Naive thymus-derived CD8-positive, alpha-beta T cell (primary cell): ENCODE data around the gene SDR39U1. TPM values are rescaled to one million over a fixed set of nuclear protein-coding genes. Genes with fewer than 3 reads are reported as not detected.
"Not testable (repeated sequence)": the region's sequence is repeated elsewhere in the genome, so short reads cannot be mapped to it uniquely, and the experiment has no call there.

ENCODE experiments used
- ATAC-seq, 2 donors: fragments of 150-1000 bp; cut with Tn5 transposase in 1 of 2; sonication (Bioruptor Pico), chemical (Tn5 transposase) in 1 of 2; 1 replicate in 1 of 2; 2 replicates in 1 of 2; pipeline ENCODE4 v1.10.0; 2021; ENCODE audit warnings: mild to moderate bottlenecking in 2 of 2, moderate library complexity in 2 of 2
- POLR2A ChIA-PET: fragments of 350-600 bp; sonication (Branson Sonifier 250); formaldehyde crosslinking; loops from one replicate; lab custom pipeline; 2021; ENCODE audit warnings: antibody characterized with exemption; lab: Charles Lee
- DNase-seq, 10 donors: peaks; one replicate each; pipeline versions ENCODE4 v3.0.0 to v3.0.0-alpha.2; 2020 to 2022
- H3K27ac Mint-ChIP-seq, 10 donors: one replicate each; pipeline ENCODE4 v1.8.0; 2020 to 2022; ENCODE audit warnings: mild to moderate bottlenecking in 10 of 10, mixed read lengths in 10 of 10, moderate library complexity in 4 of 10, inconsistent platforms in 1 of 10
- H3K27me3 Mint-ChIP-seq, 5 donors: one replicate each; pipeline ENCODE4 v1.8.0; 2021 to 2022; ENCODE audit warnings: mixed read lengths in 5 of 5
- H3K36me3 Mint-ChIP-seq, 3 donors: one replicate each; pipeline ENCODE4 v1.8.0; 2020 to 2022; ENCODE audit warnings: mixed read lengths in 3 of 3, mild to moderate bottlenecking in 2 of 3, inconsistent platforms in 1 of 3
- H3K4me1 Mint-ChIP-seq, 4 donors: one replicate each; pipeline ENCODE4 v1.8.0; 2021 to 2022; ENCODE audit warnings: mixed read lengths in 4 of 4
- H3K4me3 Mint-ChIP-seq, 10 donors: one replicate each; pipeline ENCODE4 v1.8.0; 2020 to 2022; ENCODE audit warnings: mild to moderate bottlenecking in 10 of 10, mixed read lengths in 10 of 10, moderate library complexity in 6 of 10, inconsistent platforms in 1 of 10
- H3K9me3 Mint-ChIP-seq, 9 donors: one replicate each; pipeline ENCODE4 v1.8.0; 2020 to 2022; ENCODE audit warnings: mixed read lengths in 9 of 9, mild to moderate bottlenecking in 3 of 9, inconsistent platforms in 1 of 9, moderate library complexity in 1 of 9
- polyA plus RNA-seq, 3 donors: library from polyadenylated mRNA; unstranded; fragments of 300-500 nt; fragmentation: Illumina TruSeq; gene quantifications; one replicate each; pipeline ENCODE4 v1.2.3, GENCODE V29; 2021
- total RNA-seq, 8 experiments: library from RNA in 2 of 8; stranded (reverse) in 2 of 8; gene quantifications; one replicate each; pipeline ENCODE4 v1.2.3 and lab custom pipeline; 2021 to 2026

SDR39U1 gene, protein sequence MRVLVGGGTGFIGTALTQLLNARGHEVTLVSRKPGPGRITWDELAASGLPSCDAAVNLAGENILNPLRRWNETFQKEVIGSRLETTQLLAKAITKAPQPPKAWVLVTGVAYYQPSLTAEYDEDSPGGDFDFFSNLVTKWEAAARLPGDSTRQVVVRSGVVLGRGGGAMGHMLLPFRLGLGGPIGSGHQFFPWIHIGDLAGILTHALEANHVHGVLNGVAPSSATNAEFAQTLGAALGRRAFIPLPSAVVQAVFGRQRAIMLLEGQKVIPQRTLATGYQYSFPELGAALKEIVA
- total RNA-seq (100 to 1,000 TPM; 140 to 145 TPM), polyA plus RNA-seq (10 to 100 TPM; 70.3 to 90.8 (median 89.5) TPM), total RNA-seq (lab: John Stamatoyannopoulos, UW) (50.5 to 104 (median 78.4) reads per million in 6 experiments)

DNA sequence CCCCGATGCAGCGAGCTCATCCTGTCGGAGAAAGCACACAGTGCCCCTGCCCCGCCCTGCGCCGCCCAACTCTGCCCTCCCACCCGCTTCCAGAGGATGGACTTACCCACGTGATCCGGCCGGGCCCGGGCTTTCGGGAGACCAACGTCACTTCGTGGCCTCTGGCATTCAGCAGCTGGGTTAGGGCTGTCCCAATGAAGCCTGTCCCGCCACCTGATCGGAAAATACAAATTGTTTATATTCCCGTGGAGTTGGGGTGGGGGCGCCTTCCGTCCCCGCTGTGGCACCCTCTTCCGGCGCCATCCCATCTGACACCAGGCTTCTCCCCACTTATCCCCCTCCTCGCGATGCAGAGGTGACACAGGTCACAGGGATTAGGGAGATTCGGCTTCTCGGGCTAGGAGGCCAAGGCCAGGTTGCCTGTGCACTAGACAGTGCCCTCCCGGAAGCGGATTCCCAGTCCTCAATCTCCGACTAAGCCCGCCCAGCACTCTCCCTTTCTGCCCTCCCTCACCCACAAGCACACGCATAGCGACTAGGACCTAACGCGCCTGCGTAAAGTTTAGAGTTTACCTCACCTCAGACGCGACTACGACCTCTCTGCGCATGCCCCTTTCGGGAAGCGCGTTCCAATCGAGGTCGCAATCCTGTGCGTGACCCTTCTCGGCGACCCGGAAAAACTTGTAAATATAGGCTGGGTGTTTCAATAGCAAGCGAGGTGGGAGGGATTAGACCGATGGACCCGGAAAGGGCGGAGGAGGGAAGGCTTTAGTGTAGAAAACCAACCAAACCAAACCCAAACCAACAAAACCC, at the start of gene SDR39U1:
SDR39U1 (minus strand) TSS at position 537 of the 813 bp plus-strand sequence; CDS start at position 530, 7 bp downstream.
- POLR2A ChIA-PET, result interaction anchor here (0.6 to 4.8 kb wide), 14 partner anchors 12 to 1140 kb away, joined by 3 to 110 read pairs (median 4); partner anchors contain the start of genes CBLN3, KHNYN, LTB4R and PPP1R3E
- Mint-ChIP-seq H3K27ac (peak within 1 kb of the TSS; percentile 98 to 100 (median 99)), H3K36me3 (peaks cover 0 to 29% (median 6%) of the 10 kb centered on the region in 3 donors), H3K27me3 (no peaks in the 10 kb centered on the region), H3K4me3 (peak within 1 kb of the TSS; percentile 90 to 98 (median 96)), H3K9me3 (peaks cover 0 to 8% (median 0%) of the 10 kb centered on the region in 9 donors), H3K4me1 (peaks cover 21 to 50% (median 45%) of the 10 kb centered on the region in 4 donors)
- ATAC-seq, result peak; percentile 88 to 89
- DNase-seq, result peak; percentile 84 to 99 (median 96)

DNA sequence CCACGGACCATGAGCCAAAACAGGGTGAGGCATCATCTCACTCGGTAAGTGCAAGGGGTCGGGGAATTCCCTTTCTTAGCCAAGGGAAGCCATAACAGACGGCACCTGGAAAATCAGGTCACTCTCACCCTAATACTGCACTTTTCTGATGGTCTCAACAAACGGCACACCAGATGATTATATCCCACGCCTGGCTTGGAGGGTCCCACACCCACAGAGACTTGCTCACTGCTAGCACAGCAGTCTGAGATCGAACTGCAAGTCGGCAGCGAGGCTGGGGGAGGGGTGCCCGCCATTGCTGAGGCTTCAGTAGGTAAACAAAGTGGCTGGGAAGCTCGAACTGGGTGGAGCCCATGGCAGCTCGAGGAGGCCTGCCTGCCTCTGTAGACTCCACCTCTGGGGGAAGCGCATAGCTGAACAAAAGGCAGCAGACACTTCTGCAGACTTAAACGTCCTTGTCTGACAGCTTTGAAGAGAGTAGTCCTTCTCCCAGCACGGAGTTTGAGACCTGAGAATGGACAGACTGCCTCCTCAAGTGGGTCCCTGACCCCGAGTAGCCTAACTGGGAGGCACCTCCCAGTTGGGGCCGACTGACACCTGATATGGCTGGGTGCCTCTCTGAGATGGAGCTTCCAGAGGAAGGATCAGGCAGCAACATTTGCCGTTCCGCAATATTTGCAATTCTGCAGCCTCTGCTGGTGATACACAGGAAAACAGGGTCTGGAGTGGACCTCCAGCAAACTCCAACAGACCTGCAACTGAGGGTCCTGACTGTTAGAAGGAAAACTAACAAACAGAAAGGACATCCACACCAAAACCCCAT, 49.2 kb upstream of the SDR39U1 start:
- ATAC-seq, H3K4me1 Mint-ChIP-seq, H3K27ac Mint-ChIP-seq, H3K36me3 Mint-ChIP-seq, H3K4me3 Mint-ChIP-seq, DNase-seq, POLR2A ChIA-PET: not testable (repeated sequence)
- Mint-ChIP-seq H3K9me3 (peaks cover 0 to 23% (median 2%) of the 10 kb centered on the region in 9 donors), H3K27me3 (peaks cover 2 to 12% (median 5%) of the 10 kb centered on the region in 5 donors)

DNA sequence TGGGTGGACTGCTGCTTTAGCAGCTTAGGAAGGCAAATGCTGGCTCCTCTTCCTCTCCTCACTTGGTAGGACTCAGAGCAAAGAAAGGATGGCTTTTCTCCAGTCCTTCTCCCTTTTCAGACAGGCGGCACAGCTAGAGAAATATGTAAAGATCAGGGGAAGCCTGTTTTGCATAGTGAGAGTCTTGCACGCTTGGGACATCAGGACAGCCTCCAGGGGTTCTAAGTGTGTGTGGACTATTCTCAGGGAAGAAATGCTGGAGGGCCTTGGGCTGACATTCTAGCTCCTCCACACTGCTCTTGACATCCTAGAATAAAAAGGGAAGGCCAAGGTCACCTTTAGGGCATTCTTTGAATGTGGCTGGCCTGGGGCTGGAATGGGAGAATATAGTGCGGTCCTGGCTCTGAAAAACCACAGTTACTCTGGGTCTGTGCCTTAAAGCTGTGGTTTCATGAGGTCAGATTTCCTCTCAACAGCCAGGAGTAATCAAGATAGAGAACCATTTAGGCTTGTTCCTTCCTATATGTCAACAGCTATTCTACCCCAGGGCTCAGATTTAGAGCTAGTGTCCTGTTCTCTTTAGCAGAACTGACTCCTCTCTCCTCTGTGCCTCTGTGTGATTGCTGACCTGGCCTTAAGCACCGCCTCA, 41.2 kb upstream of the SDR39U1 start:
- DNase-seq (peak in 2 of 10 donors; percentile 1 to 19), ATAC-seq (peak; percentile 46 to 65)
- Mint-ChIP-seq H3K36me3 (no peaks in the 10 kb centered on the region), H3K4me1 (peaks cover 9 to 24% (median 23%) of the 10 kb centered on the region in 4 donors), H3K4me3 (peak overlapping the region in 6 of 10 donors; percentile 8 to 49 (median 30)), H3K27me3 (no peaks in the 10 kb centered on the region), H3K9me3 (peaks cover 0 to 1% (median 0%) of the 10 kb centered on the region in 9 donors), H3K27ac (peak overlapping the region in 7 of 10 donors; percentile 21 to 85 (median 70))
- POLR2A ChIA-PET, result no interaction called here

DNA sequence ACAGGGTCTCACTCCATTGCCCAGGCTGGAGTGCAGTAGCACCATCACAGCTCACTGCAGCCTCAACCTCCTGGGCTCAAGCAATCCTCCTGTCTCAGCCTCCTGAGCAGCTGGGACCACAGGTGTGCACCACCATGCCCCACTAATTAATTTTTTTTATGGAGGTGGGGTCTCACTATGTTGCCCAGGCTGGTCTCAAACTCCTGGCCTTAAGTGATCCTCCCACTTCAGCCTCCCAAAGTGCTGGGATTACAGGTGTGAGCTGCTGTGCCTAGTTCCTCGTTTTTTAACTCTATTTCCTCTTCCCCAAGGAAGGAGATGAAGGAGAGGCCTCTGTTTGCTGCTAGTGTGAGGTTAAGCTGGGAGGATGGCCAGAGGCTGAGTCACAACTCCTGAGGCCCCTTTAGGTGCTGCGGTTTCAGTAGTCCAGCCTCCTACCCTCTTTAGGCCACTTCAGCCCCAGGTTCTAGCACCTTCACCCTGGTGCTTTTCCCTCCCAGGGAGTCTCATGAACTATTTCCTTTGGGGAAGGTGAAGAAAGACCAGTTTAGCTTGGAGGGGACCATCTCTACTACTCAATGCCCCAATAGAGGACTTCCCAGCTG, 40.2 kb upstream of the SDR39U1 start:
- H3K9me3 Mint-ChIP-seq, POLR2A ChIA-PET, DNase-seq, H3K27me3 Mint-ChIP-seq, H3K4me3 Mint-ChIP-seq, ATAC-seq, H3K36me3 Mint-ChIP-seq: not testable (repeated sequence)
- Mint-ChIP-seq H3K4me1 (peaks cover 9 to 24% (median 23%) of the 10 kb centered on the region in 4 donors), H3K27ac (peak overlapping the region in 1 of 10 donors; percentile 59)

DNA sequence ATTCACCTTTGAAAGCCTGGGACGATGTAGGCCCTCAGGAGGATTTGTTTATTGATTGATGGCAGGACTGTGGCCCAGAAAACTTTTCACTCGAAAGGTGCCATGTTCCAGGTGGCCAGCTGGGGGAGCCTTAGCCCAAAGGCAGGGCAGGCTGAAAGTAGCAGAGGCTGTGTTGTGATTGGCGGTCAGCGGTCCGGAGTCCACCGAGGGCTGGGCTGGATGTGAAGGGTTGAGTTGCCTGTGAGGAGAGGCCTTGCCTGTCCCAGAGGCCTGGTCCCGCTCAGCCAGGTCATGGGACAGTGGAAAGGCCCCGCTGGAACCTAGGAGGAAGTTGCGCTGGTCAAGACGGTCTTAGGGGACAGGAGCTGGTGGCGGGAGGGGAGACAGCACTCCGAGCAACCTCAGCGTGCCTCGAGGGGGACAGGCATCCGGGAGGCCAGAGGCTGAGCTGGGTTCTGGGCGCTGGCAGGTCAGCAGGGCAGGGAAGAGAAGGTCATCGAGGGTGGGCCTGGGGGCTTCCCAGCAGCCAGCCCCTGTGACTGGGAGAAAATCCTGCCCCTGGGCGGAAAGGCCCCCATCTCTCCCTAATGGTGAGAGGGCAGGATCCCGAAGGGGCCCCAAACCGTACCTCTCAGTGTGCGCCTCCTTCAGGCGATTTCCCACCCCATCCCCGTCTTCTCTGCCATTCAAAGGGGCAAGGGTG, 39.2 kb upstream of the SDR39U1 start:
- Mint-ChIP-seq H3K4me3 (peak overlapping the region in 9 of 10 donors; percentile 2 to 83 (median 63)), H3K4me1 (peaks cover 9 to 24% (median 23%) of the 10 kb centered on the region in 4 donors), H3K27me3 (no peaks in the 10 kb centered on the region), H3K9me3 (peaks cover 0 to 1% (median 0%) of the 10 kb centered on the region in 9 donors), H3K27ac (peak overlapping the region in 7 of 10 donors; percentile 16 to 52 (median 21)), H3K36me3 (no peaks in the 10 kb centered on the region)
- DNase-seq (peak in 6 of 10 donors; percentile 10 to 29 (median 23)), ATAC-seq (peak; percentile 43 to 73)
- POLR2A ChIA-PET, result no interaction called here

DNA sequence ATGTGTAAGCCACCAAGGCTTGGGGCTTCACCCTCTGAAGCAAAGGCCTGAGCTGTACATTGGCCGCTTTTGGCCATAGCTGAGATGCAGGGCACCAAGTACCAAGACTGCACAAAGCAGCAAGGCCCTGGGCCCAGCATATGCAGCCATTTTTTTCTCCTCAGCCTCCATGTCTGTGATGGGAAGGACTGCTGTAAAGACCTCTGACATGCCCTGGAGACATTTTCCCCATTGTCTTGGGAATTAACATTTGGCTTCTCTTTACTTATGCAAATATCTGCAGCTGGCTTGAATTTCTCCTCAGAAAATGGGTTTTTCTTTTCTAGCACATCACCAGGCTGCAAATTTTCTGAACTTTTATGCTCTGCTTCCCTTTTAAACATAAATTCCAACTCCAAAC, 37.4 kb upstream of the SDR39U1 start:
- H3K27me3 Mint-ChIP-seq, H3K9me3 Mint-ChIP-seq, DNase-seq, ATAC-seq, H3K36me3 Mint-ChIP-seq, H3K4me3 Mint-ChIP-seq, POLR2A ChIA-PET: not testable (repeated sequence)
- Mint-ChIP-seq H3K27ac (peak overlapping the region in 1 of 10 donors; percentile 56), H3K4me1 (peaks cover 11 to 24% (median 23%) of the 10 kb centered on the region in 4 donors)

DNA sequence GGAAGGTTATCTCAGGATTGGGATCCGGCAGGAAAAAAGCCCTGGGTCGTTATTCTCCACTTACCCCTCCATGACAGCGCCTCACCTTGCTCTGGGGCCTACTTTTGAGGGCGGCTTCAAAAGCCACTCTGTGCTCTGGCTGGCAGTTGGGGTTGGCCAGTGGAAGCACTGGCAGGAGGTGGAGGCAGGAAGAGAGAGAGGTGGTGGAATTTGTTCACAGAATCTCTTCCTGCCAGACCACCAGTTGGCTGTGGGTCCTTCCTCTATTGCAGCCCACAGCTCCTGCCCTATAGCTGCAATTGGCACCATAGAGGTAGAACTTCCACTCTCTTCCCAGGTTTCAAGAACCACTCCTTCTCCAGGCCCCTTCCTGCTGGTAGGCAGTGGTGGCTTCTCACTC, 32.7 kb upstream of the SDR39U1 start:
- Mint-ChIP-seq H3K36me3 (no peaks in the 10 kb centered on the region), H3K4me3 (no peak overlapping the region), H3K27ac (no peak overlapping the region), H3K27me3 (no peaks in the 10 kb centered on the region), H3K9me3 (peaks cover 0 to 7% (median 0%) of the 10 kb centered on the region in 9 donors), H3K4me1 (peaks cover 0 to 2% (median 0%) of the 10 kb centered on the region in 4 donors)
- no peak for DNase-seq
- POLR2A ChIA-PET, result no interaction called here
- ATAC-seq, result no peak

DNA sequence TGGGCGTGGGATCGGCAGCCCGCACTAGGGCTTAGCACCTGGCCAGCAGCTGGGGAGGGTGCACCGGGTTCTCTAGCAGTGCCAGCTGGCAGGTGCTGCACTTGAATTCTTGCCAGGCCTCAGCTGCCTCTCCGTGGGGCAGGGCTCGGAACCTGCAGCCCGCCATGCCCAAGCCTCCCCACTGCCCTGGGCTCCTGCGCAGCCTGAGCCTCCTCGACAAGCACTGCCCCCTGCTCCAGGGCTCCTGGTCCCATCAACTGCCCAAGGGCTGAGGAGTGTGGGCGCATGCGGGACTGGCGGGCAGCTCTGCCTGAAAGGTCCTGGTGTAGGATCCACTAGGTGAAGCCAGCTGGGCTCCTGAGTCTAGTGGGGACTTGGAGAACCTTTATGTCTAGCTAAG, 30.6 kb upstream of the SDR39U1 start:
- no peaks in the 10 kb centered on the region for H3K27me3 Mint-ChIP-seq
- no peak overlapping the region for H3K27ac Mint-ChIP-seq
- POLR2A ChIA-PET, result no interaction called here

DNA sequence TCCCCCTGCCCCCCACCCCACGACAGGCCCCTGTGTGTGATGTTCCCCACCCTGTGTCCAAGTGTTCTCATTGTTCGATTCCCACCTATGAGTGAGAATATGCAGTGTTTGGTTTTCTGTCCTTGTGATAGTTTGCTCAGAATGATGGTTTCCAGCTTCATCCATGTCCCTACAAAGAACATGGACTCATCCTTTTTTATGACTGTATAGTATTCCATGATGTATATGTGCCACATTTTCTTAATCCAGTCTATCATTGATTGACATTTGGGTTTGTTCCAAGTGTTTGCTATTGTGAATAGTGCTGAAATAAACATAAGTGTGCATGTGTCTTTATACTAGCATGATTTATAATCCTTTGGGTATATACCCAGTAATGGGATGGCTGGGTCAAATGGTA, 27.9 kb upstream of the SDR39U1 start:
- ATAC-seq, H3K36me3 Mint-ChIP-seq, H3K4me3 Mint-ChIP-seq, H3K27me3 Mint-ChIP-seq, H3K9me3 Mint-ChIP-seq, DNase-seq, POLR2A ChIA-PET, H3K27ac Mint-ChIP-seq: not testable (repeated sequence)
- H3K4me1 Mint-ChIP-seq, result peaks cover 4 to 19% (median 9%) of the 10 kb centered on the region in 4 donors

More for the DNA sequence above, 30.6 kb upstream of the SDR39U1 start:
- Mint-ChIP-seq H3K36me3 (no peaks in the 10 kb centered on the region), H3K9me3 (peaks cover 0 to 7% (median 0%) of the 10 kb centered on the region in 9 donors), H3K4me1 (peaks cover 0 to 2% (median 0%) of the 10 kb centered on the region in 4 donors), H3K4me3 (no peak overlapping the region)
- DNase-seq (no peak), ATAC-seq (no peak)

DNA sequence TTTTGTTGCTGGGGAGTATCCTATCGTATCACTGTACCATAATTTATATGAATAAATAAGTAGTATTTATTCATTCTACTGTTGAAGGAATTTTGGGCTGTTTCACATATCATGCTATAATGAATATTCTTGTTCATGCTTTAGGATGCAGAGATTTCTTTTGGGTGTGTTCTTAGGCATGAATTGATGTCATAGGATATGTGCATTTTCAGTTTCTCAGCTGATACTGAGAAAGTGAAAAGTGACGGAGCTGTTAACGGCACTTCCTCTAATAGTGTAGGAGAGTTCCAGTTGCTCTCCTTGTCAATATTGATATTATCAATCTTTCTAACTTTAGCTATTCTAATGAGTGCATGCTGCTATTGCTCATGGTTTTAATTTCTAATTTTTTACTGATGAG, 23.2 kb upstream of the SDR39U1 start:
- peaks cover 0 to 9% (median 4%) of the 10 kb centered on the region in 3 donors for H3K36me3 Mint-ChIP-seq

More for the DNA sequence above, 23.2 kb upstream of the SDR39U1 start:
- H3K9me3 Mint-ChIP-seq, result peaks cover 0 to 4% (median 0%) of the 10 kb centered on the region in 9 donors
- peak overlapping the region in 2 of 10 donors; percentile 47 to 78 for H3K27ac Mint-ChIP-seq
- ATAC-seq, result no peak
- DNase-seq, result no peak
- POLR2A ChIA-PET, result no interaction called here
- H3K4me1 Mint-ChIP-seq, result peaks cover 12 to 37% (median 30%) of the 10 kb centered on the region in 4 donors
- H3K4me3 Mint-ChIP-seq, result peak overlapping the region in 1 of 10 donors; percentile 64
- no peaks in the 10 kb centered on the region for H3K27me3 Mint-ChIP-seq
